HEK293T (cell line): ENCODE measurements around the gene DMRT3.

Experiments
- CTCF ChIA-PET: fragments of 350-600 bp; formaldehyde crosslinking; extraction: SDS; loops from one replicate; lab custom pipeline; 2021; ENCODE audit warnings: antibody characterized with exemption, inconsistent platforms; lab: Yijun Ruan, JAX
- POLR2A ChIA-PET: fragments of 350-600 bp; formaldehyde crosslinking; extraction: SDS; loops from one replicate; lab custom pipeline; 2020; ENCODE audit warnings: antibody characterized with exemption, inconsistent platforms; lab: Yijun Ruan, JAX
- DNase-seq: peaks from one replicate; pipeline ENCODE4 v3.0.0; 2012; ENCODE audit warnings: mixed read lengths; ENCODE audit errors: extremely low spot score
- ARNT ChIP-seq: fragments of 450-650 bp; IDR thresholded peaks from 2 replicates; pipeline ENCODE4 v1.6.1; 2017; ENCODE audit warnings: mild to moderate bottlenecking
- BHLHE40 ChIP-seq: fragments of 450-650 bp; IDR thresholded peaks from 2 replicates; pipeline ENCODE4 v1.6.1; 2016; ENCODE audit warnings: mild to moderate bottlenecking, moderate library complexity, borderline replicate concordance
- CTBP1 ChIP-seq: fragments of 450-650 bp; IDR thresholded peaks from 2 replicates; pipeline ENCODE4 v1.6.1; 2016; ENCODE audit warnings: borderline replicate concordance
- ELF4 ChIP-seq: fragments of 450-650 bp; IDR thresholded peaks from 2 replicates; pipeline ENCODE4 v1.6.1; 2017; ENCODE audit warnings: antibody characterized with exemption
- FOXA1 ChIP-seq: fragments of 450-650 bp; IDR thresholded peaks from 2 replicates; pipeline ENCODE4 v1.6.1; 2016; ENCODE audit warnings: mild to moderate bottlenecking
- FOXK2 ChIP-seq: fragments of 450-650 bp; IDR thresholded peaks from 2 replicates; pipeline ENCODE4 v1.6.1; 2016; ENCODE audit warnings: mild to moderate bottlenecking
- FOXM1 ChIP-seq: fragments of 450-650 bp; IDR thresholded peaks from 2 replicates; pipeline ENCODE4 v1.6.1; 2017; ENCODE audit warnings: mild to moderate bottlenecking, borderline replicate concordance
- HDGF ChIP-seq: fragments of 450-650 bp; IDR thresholded peaks from 2 replicates; pipeline ENCODE4 v1.6.1; 2017; ENCODE audit warnings: antibody characterized with exemption, borderline replicate concordance
- L3MBTL2 ChIP-seq: fragments of 450-650 bp; conservative IDR thresholded peaks from 2 replicates; pipeline ENCODE4 v1.6.1; 2016; ENCODE audit warnings: mild to moderate bottlenecking
- LEF1 ChIP-seq: fragments of 450-650 bp; IDR thresholded peaks from 2 replicates; pipeline ENCODE4 v1.6.1; 2017; ENCODE audit warnings: mild to moderate bottlenecking, borderline replicate concordance
- NFRKB ChIP-seq: fragments of 450-650 bp; IDR thresholded peaks from 2 replicates; pipeline ENCODE4 v1.6.1; 2016; ENCODE audit warnings: mild to moderate bottlenecking, moderate library complexity
- SP1 ChIP-seq: fragments of 450-650 bp; IDR thresholded peaks from 2 replicates; pipeline ENCODE4 v1.6.1; 2017
- SUZ12 ChIP-seq: fragments of 450-650 bp; IDR thresholded peaks from 2 replicates; pipeline ENCODE4 v1.6.1; 2016; ENCODE audit warnings: mild to moderate bottlenecking
- TARDBP ChIP-seq: fragments of 450-650 bp; IDR thresholded peaks from 2 replicates; pipeline ENCODE4 v1.6.1; 2016
- ZNF384 ChIP-seq: fragments of 450-650 bp; IDR thresholded peaks from 2 replicates; pipeline ENCODE4 v1.6.1; 2016
- TF ChIP-seq, protein P1 (sequence below): fragments of 450-650 bp; IDR thresholded peaks from 2 replicates; pipeline ENCODE4 v1.6.1; 2016

The DMRT3 gene

GRCh38 chr9:1025131-1025530 is 48.7 kb downstream of the DMRT3 start:
- TF ChIP-seq ARNT (no peak), L3MBTL2 (no peak), BHLHE40 (no peak), HDGF (no peak), SP1 (no peak), FOXK2 (no peak), LEF1 (no peak), FOXM1 (no peak), FOXA1 (no peak), CTBP1 (no peak), ZNF384 (no peak), SUZ12 (no peak), NFRKB (no peak), TARDBP (no peak), ELF4 (no peak)
- TF ChIP-seq, protein P1, sequence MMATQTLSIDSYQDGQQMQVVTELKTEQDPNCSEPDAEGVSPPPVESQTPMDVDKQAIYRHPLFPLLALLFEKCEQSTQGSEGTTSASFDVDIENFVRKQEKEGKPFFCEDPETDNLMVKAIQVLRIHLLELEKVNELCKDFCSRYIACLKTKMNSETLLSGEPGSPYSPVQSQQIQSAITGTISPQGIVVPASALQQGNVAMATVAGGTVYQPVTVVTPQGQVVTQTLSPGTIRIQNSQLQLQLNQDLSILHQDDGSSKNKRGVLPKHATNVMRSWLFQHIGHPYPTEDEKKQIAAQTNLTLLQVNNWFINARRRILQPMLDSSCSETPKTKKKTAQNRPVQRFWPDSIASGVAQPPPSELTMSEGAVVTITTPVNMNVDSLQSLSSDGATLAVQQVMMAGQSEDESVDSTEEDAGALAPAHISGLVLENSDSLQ, result no peak
- DNase-seq, result no peak
- CTCF ChIA-PET, result no interaction called here
- POLR2A ChIA-PET, result no interaction called here

GRCh38 chr9:1026219-1026618 is 49.8 kb downstream of the DMRT3 start:
- CTCF ChIA-PET, result no interaction called here
- DNase-seq, result no peak
- POLR2A ChIA-PET, result no interaction called here
- TF ChIP-seq SUZ12, result no peak
- TF ChIP-seq CTBP1, result no peak
- no peak for TF ChIP-seq SP1
- no peak for TF ChIP-seq L3MBTL2
- TF ChIP-seq ZNF384, result no peak
- no peak for TF ChIP-seq FOXK2
- no peak for TF ChIP-seq ARNT
- no peak for TF ChIP-seq LEF1
- TF ChIP-seq, protein P1, result no peak
- TF ChIP-seq FOXA1, result no peak
- no peak for TF ChIP-seq TARDBP
- TF ChIP-seq ELF4, result no peak
- no peak for TF ChIP-seq NFRKB

GRCh38 chr9:1028501-1029190 is 52.2 kb downstream of the DMRT3 start:
- CTCF ChIA-PET, result no interaction called here
- no peak for DNase-seq
- POLR2A ChIA-PET, result no interaction called here
- TF ChIP-seq FOXM1 (no peak), HDGF (no peak), BHLHE40 (no peak), TARDBP (no peak), ELF4 (no peak), ARNT (no peak), CTBP1 (no peak), SUZ12 (no peak), LEF1 (no peak), FOXK2 (no peak), NFRKB (no peak), ZNF384 (no peak), FOXA1 (no peak), L3MBTL2 (no peak), SP1 (no peak)
- TF ChIP-seq, protein P1, result no peak

DNA sequence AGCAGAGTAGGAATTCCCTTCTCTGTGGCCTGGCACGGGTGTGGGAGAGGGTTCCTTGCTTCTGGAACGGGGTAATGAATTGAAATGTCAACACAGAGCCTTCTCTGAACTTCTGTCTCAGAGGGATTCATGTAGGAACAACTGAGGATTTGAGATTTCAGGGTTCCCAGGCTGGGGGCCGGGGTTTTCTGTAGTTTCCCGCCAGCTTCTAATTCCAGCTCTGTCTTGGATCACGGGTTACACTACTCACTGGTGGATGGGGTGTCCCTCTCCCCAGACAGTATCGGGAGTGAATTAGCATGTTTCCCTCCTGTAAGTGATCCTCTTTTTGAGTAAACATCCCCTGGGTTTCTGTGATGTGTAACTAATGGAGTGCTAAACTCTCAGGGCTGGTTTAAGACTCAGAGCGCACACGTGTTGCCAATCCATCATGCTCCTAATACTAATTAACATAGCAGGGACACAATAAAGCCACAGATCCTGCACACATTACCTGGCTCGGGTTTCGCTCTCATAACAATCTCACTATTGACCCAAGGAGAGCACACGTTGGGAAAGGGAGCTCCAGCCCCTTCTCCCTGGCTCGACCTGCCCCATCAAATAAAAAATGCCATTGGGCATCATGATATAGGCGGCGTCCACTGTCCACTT is 55.6 kb downstream of the DMRT3 start:
- DNase-seq, result no peak
- POLR2A ChIA-PET, result no interaction called here
- CTCF ChIA-PET, result no interaction called here
- no peak for TF ChIP-seq FOXM1
- no peak for TF ChIP-seq BHLHE40
- no peak for TF ChIP-seq HDGF
- no peak for TF ChIP-seq L3MBTL2
- no peak for TF ChIP-seq ARNT

- CTCF ChIA-PET, result no interaction called here
- DNase-seq, result no peak
- TF ChIP-seq ARNT (no peak), FOXM1 (no peak), L3MBTL2 (no peak), ELF4 (no peak), FOXA1 (no peak), BHLHE40 (no peak), FOXK2 (no peak), LEF1 (no peak), ZNF384 (no peak), TARDBP (no peak), NFRKB (no peak), HDGF (no peak), CTBP1 (no peak), SP1 (no peak)
- TF ChIP-seq, protein P1, result no peak
- POLR2A ChIA-PET, result no interaction called here
These were observed 57.8 kb downstream of the DMRT3 start for GRCh38 chr9:1034271-1034670.
